GM12878 (cell line): Measurements from ENCODE around the gene PNLDC1. TPM values are rescaled to one million over a fixed set of nuclear protein-coding genes. Genes with fewer than 3 reads are reported as not detected.

Experiments used
- ATAC-seq: fragments of 200-7000 bp; cut with Tn5 transposase; 3 replicates; pipeline ENCODE4 v1.9.1; 2020; ENCODE audit warnings: mild to moderate bottlenecking, moderate library complexity
- BruUV-seq: library from RNA; stranded (reverse); fragments of 400-500 nt; replicated peaks from 2 replicates; lab custom pipeline; 2021; lab: Mats Ljungman, UMichigan
- CTCF ChIA-PET: fragments of 300-600 bp; sonication (Branson Sonifier 250); formaldehyde crosslinking; extraction: SDS; loops from one replicate; lab custom pipeline; 2021; ENCODE audit warnings: inconsistent platforms; lab: Yijun Ruan, JAX
- POLR2A ChIA-PET: fragments of 350-600 bp; formaldehyde crosslinking; extraction: SDS; loops from one replicate; lab custom pipeline; 2021; ENCODE audit warnings: inconsistent platforms; lab: Charles Lee
- RAD21 ChIA-PET: fragments of 300-600 bp; sonication (Branson Sonifier 250); formaldehyde crosslinking; loops from one replicate; lab custom pipeline; 2023; ENCODE audit warnings: antibody characterized with exemption; ENCODE audit not compliant: unreplicated experiment; lab: Charles Lee
- SMC1A ChIA-PET: fragments of 300-600 bp; sonication (Branson Sonifier 250); formaldehyde crosslinking; loops from one replicate; lab custom pipeline; 2023; ENCODE audit not compliant: unreplicated experiment, uncharacterized antibody; lab: Charles Lee
- DNase-seq: peaks from one replicate; pipeline ENCODE4 v3.0.0-alpha.2; 2011; ENCODE audit warnings: low read depth, low spot score
- FAIRE-seq: peaks from 3 replicates; lab custom pipeline; 2011; peaks lifted over from hg19 to GRCh38; lab: Jason Lieb, UNC
- H2AFZ ChIP-seq: 2 replicates; pipeline ENCODE4 v1.6.0; 2011; ENCODE audit warnings: low read depth, low read length, control low read depth; ENCODE audit not compliant: control insufficient read depth
- H3K27ac ChIP-seq: 2 replicates; pipeline ENCODE4 v1.5.1; 2011; ENCODE audit warnings: control low read depth; ENCODE audit not compliant: control insufficient read depth, insufficient read depth
- H3K27me3 ChIP-seq, 2 experiments: replicated peaks in 1 of 2; 2 replicates each; pipeline versions ENCODE4 v1.6.0 to v1.6.1; 2011; ENCODE audit warnings: low read length in 1 of 2; ENCODE audit not compliant: control insufficient read depth in 2 of 2, insufficient read depth in 2 of 2
- H3K36me3 ChIP-seq, 2 experiments: 2 replicates each; pipeline ENCODE4 v1.5.1; 2011; ENCODE audit warnings: low read length in 1 of 2; ENCODE audit not compliant: control insufficient read depth in 2 of 2, insufficient read depth in 2 of 2
- H3K4me1 ChIP-seq: 2 replicates; pipeline ENCODE4 v1.6.1; 2011; ENCODE audit warnings: mild to moderate bottlenecking, low read length, moderate library complexity, mixed read lengths; ENCODE audit not compliant: control insufficient read depth, insufficient read depth
- H3K4me2 ChIP-seq: 2 replicates; pipeline ENCODE4 v1.6.0; 2011; ENCODE audit warnings: control low read depth; ENCODE audit not compliant: control insufficient read depth, insufficient read depth
- H3K4me3 ChIP-seq: fragments of 200-600 bp; sonication (generic); 2 replicates; pipeline ENCODE4 v1.5.1; 2016
- H3K79me2 ChIP-seq: 2 replicates; pipeline ENCODE4 v1.6.0; 2011; ENCODE audit warnings: low read length; ENCODE audit not compliant: control insufficient read depth, insufficient read depth
- H3K9ac ChIP-seq: 2 replicates; pipeline ENCODE4 v1.8.0; 2011; ENCODE audit warnings: low read length, control low read depth, mixed read lengths; ENCODE audit not compliant: control insufficient read depth, insufficient read depth
- H3K9me3 ChIP-seq: replicated peaks from 3 replicates; pipeline ENCODE4 v1.5.1; 2011; ENCODE audit warnings: mild to moderate bottlenecking, low read length; ENCODE audit not compliant: control insufficient read depth, insufficient read depth
- H4K20me1 ChIP-seq: 2 replicates; pipeline ENCODE4 v1.6.0; 2011; ENCODE audit not compliant: control insufficient read depth, insufficient read depth
- CEBPZ ChIP-seq: fragments of 150-350 bp; IDR thresholded peaks from 2 replicates; pipeline ENCODE4 v1.6.1; 2016; ENCODE audit warnings: low read depth, low read length
- CREM ChIP-seq: IDR thresholded peaks from 2 replicates; pipeline ENCODE4 v1.6.1; 2014; ENCODE audit warnings: antibody characterized with exemption, low read depth
- ESRRA ChIP-seq: IDR thresholded peaks from 2 replicates; pipeline ENCODE4 v1.6.1; 2012; ENCODE audit warnings: mild to moderate bottlenecking, low read length, improper control_type of control experiment
- MAX ChIP-seq: IDR thresholded peaks from 2 replicates; pipeline ENCODE4 v1.6.1; 2012; ENCODE audit warnings: low read depth, low read length, improper control_type of control experiment
- PAX5 ChIP-seq: IDR thresholded peaks from 2 replicates; pipeline ENCODE4 v1.6.1; 2011; ENCODE audit warnings: low read depth, low read length, borderline replicate concordance
- RUNX3 ChIP-seq: IDR thresholded peaks from 2 replicates; pipeline ENCODE4 v1.6.1; 2012; ENCODE audit warnings: low read length, inconsistent platforms
- TCF12 ChIP-seq: IDR thresholded peaks from 2 replicates; pipeline ENCODE4 v1.6.1; 2011; ENCODE audit warnings: low read depth, mild to moderate bottlenecking, low read length
- ZBTB4 ChIP-seq: fragments of 450-650 bp; formaldehyde crosslinking; IDR thresholded peaks from 2 replicates; pipeline ENCODE4 v1.4.0; 2022; ENCODE audit warnings: mild to moderate bottlenecking, moderate library complexity
- WGBS: methylation state at CpG from one replicate; pipeline ENCODE4 v1.1.6; 2016; ENCODE audit warnings: low lambda C conversion rate; ENCODE audit not compliant: insufficient replicate concordance, insufficient coverage; ENCODE audit errors: missing lambda C conversion rate; 5-methylcytosine and 5-hydroxymethylcytosine counted together
- in situ Hi-C: fragments of 300-500 bp; cut with MboI; formaldehyde crosslinking; loops from 9 replicates; pipeline ENCODE4 v1.14.3; 2018; ENCODE audit warnings: mixed read lengths
- intact Hi-C: fragments of 100-400 bp; cut with micrococcal nuclease; formaldehyde crosslinking; loops from one replicate; pipeline ENCODE4 v1.14.2; 2022; ENCODE audit not compliant: unreplicated experiment
- polyA plus RNA-seq, 11 experiments: library from polyadenylated mRNA; depleted of rRNA in 4 of 11; unstranded in 6 of 11; stranded (reverse) in 5 of 11; fragments of >200 nt; fragmentation: Nextera tagmentation in 4 of 11; fragmentation: Illumina TruSeq in 1 of 11; extraction: Ambion mirVana in 4 of 11; extraction: Trizol in 1 of 11; gene quantifications; 1 replicate in 1 of 11; 2 replicates in 10 of 11; pipeline versions ENCODE4 v1.2.1 to v1.2.3, GENCODE V29; 2011 to 2016; ENCODE audit warnings: inconsistent platforms in 2 of 11, missing spikeins in 2 of 11, low read depth in 1 of 11
- total RNA-seq, 4 experiments: library from RNA; depleted of rRNA in 3 of 4; stranded (reverse); fragments of >200 nt in 3 of 4; fragmentation: Illumina TruSeq in 1 of 4; extraction: Trizol in 1 of 4; gene quantifications; 2 replicates each; pipeline versions ENCODE4 v1.2.1 to v1.2.3, GENCODE V29; 2013 to 2021

PNLDC1 gene
- total and polyA plus RNA-seq, 10 of the 15 experiments (the other 5 are each of a cell fraction or from before 2014, with no cell fraction given) = 0.06 to 0.25 (median 0.09) TPM; not detected in 2

GRCh38 chr6:159797554-159797953 is 2.5 kb upstream of the PNLDC1 start:
- Histone ChIP-seq H3K36me3 (peaks cover 1 to 23% of the 10 kb centered on the region in 2 experiments; a peak in 3 of 4 replicates), H3K27ac (no peak overlapping the region), H3K4me3 (no peak overlapping the region), H2AFZ (no peak overlapping the region), H4K20me1 (no peaks in the 10 kb centered on the region), H3K4me2 (no peak overlapping the region), H3K27me3 (no peaks in the 10 kb centered on the region), H3K79me2 (peaks cover 15% of the 10 kb centered on the region), H3K9me3 (no peaks in the 10 kb centered on the region), H3K4me1 (no peaks in the 10 kb centered on the region), H3K9ac (no peak overlapping the region)
- FAIRE-seq (no peak), DNase-seq (no peak), ATAC-seq (no peak)
- intact Hi-C loops = no loop called here
- in situ Hi-C loops = no loop called here
- RAD21 ChIA-PET = no interaction called here
- TF ChIP-seq ZBTB4 (CRISPR knock-in tag) (no peak), CREM (no peak), ESRRA (no peak), PAX5 (no peak), CEBPZ (no peak), MAX (no peak), TCF12 (no peak), RUNX3 (no peak)
- SMC1A ChIA-PET = no interaction called here
- CTCF ChIA-PET = no interaction called here
- 43% methylated on average over 1 of the region's 1 CpG for WGBS
- TSS peak; percentile 19 for BruUV-seq
- POLR2A ChIA-PET = no interaction called here
